ENCODE results near the gene GSN. TPM values are rescaled to one million over a fixed set of nuclear protein-coding genes. Genes with fewer than 3 reads are reported as not detected.

The GSN gene
- total and polyA plus RNA-seq, 2 donors (not counting 1 experiment from before 2014, with no cell fraction given), result 38.4 to 45.4 TPM

GRCh38 chr9:121302341-121302740 is 34.4 kb downstream of the GSN start:
- Mint-ChIP-seq H3K4me1 (peaks cover 22% of the 10 kb centered on the region), H3K4me3 (peak overlapping the region; percentile 19), H3K27me3 (peaks cover 4% of the 10 kb centered on the region), H3K9me3 (ENCODE audit: insufficient read depth) (no peaks in the 10 kb centered on the region), H3K27ac (no peak overlapping the region)
- TF ChIP-seq CTCF (IDR thresholded peaks at IDR 0.05), result no peak
- TF ChIP-seq EZH2 (IDR thresholded peaks at IDR 0.05; ENCODE audit: borderline replicate concordance, insufficient read depth, low read depth, low read length, poor library complexity, severe bottlenecking), result no peak
- WGBS (ENCODE audit: insufficient coverage), result 98% methylated on average over 4 of the region's 5 CpGs
- POLR2A ChIA-PET, result no interaction called here
- ATAC-seq (ENCODE audit: low read depth), result no peak
- H3K4me3 ChIP-seq (ENCODE audit: control extremely low read depth in 1 of 5, extremely low read depth in 1 of 5, insufficient read depth in 1 of 5, low read depth in 2 of 5, low read length in 4 of 5), result no peak overlapping the region
- H3K4me1 ChIP-seq (ENCODE audit: control insufficient read depth in 2 of 2, insufficient read depth in 2 of 2, low read length in 2 of 2), result peaks cover 20 to 29% of the 10 kb centered on the region in 2 donors
- no peaks in the 10 kb centered on the region for H4K20me1 ChIP-seq (ENCODE audit: control insufficient read depth, insufficient read depth, low read length, poor library complexity, severe bottlenecking)
- peaks cover 0 to 5% (median 2%) of the 10 kb centered on the region in 4 experiments for H3K27me3 ChIP-seq (replicated peaks in 1 of 4; ENCODE audit: control extremely low read depth in 1 of 4, control insufficient read depth in 3 of 4, insufficient read depth in 4 of 4, low read length in 3 of 4)
- no peak overlapping the region for H2AFZ ChIP-seq (ENCODE audit: insufficient read depth, low read depth, low read length, poor library complexity, severe bottlenecking)
- no peak overlapping the region for H3K27ac ChIP-seq (ENCODE audit: low read length in 2 of 2)
- no peak overlapping the region for H3K4me2 ChIP-seq (replicated peaks; ENCODE audit: low read depth, low read length, poor library complexity, severe bottlenecking)
- intact Hi-C loops (cut with micrococcal nuclease), result no loop called here
- peaks cover 6% of the 10 kb centered on the region for H3K79me2 ChIP-seq (ENCODE audit: control insufficient read depth, insufficient read depth, low read length)
- CTCF ChIA-PET, result interaction anchor here (1.4 to 5.3 kb wide), 2 partner anchors 18 to 24 kb away, joined by 3 to 27 read pairs; no protein-coding TSS in a partner anchor
- DNase-seq, result no peak
- H3K36me3 ChIP-seq (replicated peaks in 1 of 2; ENCODE audit: control extremely low read depth in 1 of 2, control insufficient read depth in 1 of 2, extremely low read depth in 1 of 2, insufficient read depth in 2 of 2, low read length in 1 of 2), result peaks cover 0 to 23% of the 10 kb centered on the region in 2 experiments
- H3K9me3 ChIP-seq (ENCODE audit: control extremely low read depth in 1 of 3, control insufficient read depth in 2 of 3, insufficient read depth in 1 of 3, low read length in 2 of 3), result peaks cover 0 to 4% (median 0%) of the 10 kb centered on the region in 3 donors
- no peak overlapping the region for H3K9ac ChIP-seq (ENCODE audit: low read length)

GRCh38 chr9:121302786-121303185 is 34.8 kb downstream of the GSN start:
- no peak overlapping the region for H3K4me3 Mint-ChIP-seq
- Histone ChIP-seq H3K9ac (ENCODE audit: low read length) (no peak overlapping the region), H3K4me1 (ENCODE audit: control insufficient read depth in 2 of 2, insufficient read depth in 2 of 2, low read length in 2 of 2) (peaks cover 20 to 28% of the 10 kb centered on the region in 2 donors), H3K4me3 (ENCODE audit: control extremely low read depth in 1 of 5, extremely low read depth in 1 of 5, insufficient read depth in 1 of 5, low read depth in 2 of 5, low read length in 4 of 5) (no peak overlapping the region), H3K36me3 (replicated peaks in 1 of 2; ENCODE audit: control extremely low read depth in 1 of 2, control insufficient read depth in 1 of 2, extremely low read depth in 1 of 2, insufficient read depth in 2 of 2, low read length in 1 of 2) (peaks cover 0 to 23% of the 10 kb centered on the region in 2 experiments), H3K79me2 (ENCODE audit: control insufficient read depth, insufficient read depth, low read length) (peaks cover 6% of the 10 kb centered on the region), H3K27me3 (replicated peaks in 1 of 4; ENCODE audit: control extremely low read depth in 1 of 4, control insufficient read depth in 3 of 4, insufficient read depth in 4 of 4, low read length in 3 of 4) (peaks cover 0 to 5% (median 2%) of the 10 kb centered on the region in 4 experiments), H3K9me3 (ENCODE audit: control extremely low read depth in 1 of 3, control insufficient read depth in 2 of 3, insufficient read depth in 1 of 3, low read length in 2 of 3) (peaks cover 0 to 4% (median 0%) of the 10 kb centered on the region in 3 donors), H3K4me2 (replicated peaks; ENCODE audit: low read depth, low read length, poor library complexity, severe bottlenecking) (no peak overlapping the region), H3K27ac (ENCODE audit: low read length in 2 of 2) (no peak overlapping the region), H4K20me1 (ENCODE audit: control insufficient read depth, insufficient read depth, low read length, poor library complexity, severe bottlenecking) (no peaks in the 10 kb centered on the region), H2AFZ (ENCODE audit: insufficient read depth, low read depth, low read length, poor library complexity, severe bottlenecking) (no peak overlapping the region)
- H3K27ac Mint-ChIP-seq, result no peak overlapping the region
- DNase-seq (no peak), ATAC-seq (ENCODE audit: low read depth) (no peak)
- ChIA-PET POLR2A (interaction anchor here (0.7 kb wide), 1 partner anchor 15 kb away, joined by 3 read pairs; no protein-coding TSS in a partner anchor), CTCF (interaction anchor here (1.4 to 5.3 kb wide), 2 partner anchors 17 to 24 kb away, joined by 3 to 27 read pairs; no protein-coding TSS in a partner anchor)
- intact Hi-C loops (cut with micrococcal nuclease), result no loop called here
- H3K9me3 Mint-ChIP-seq (ENCODE audit: insufficient read depth), result no peaks in the 10 kb centered on the region
- TF ChIP-seq EZH2 (IDR thresholded peaks at IDR 0.05; ENCODE audit: borderline replicate concordance, insufficient read depth, low read depth, low read length, poor library complexity, severe bottlenecking) (no peak), CTCF (IDR thresholded peaks at IDR 0.05) (no peak)
- 98% methylated on average over 13 of the region's 13 CpGs for WGBS (ENCODE audit: insufficient coverage)
- peaks cover 4% of the 10 kb centered on the region for H3K27me3 Mint-ChIP-seq
- peaks cover 22% of the 10 kb centered on the region for H3K4me1 Mint-ChIP-seq
